HG03520 (cell line): ENCODE data around the gene SMU1.

Source experiments
- ATAC-seq: cut with Tn5 transposase; IDR thresholded peaks from one replicate; pipeline ENCODE4 v1.9.1; 2021; ENCODE audit warnings: mild to moderate bottlenecking, moderate library complexity; ENCODE audit not compliant: unreplicated experiment

The SMU1 gene

DNA sequence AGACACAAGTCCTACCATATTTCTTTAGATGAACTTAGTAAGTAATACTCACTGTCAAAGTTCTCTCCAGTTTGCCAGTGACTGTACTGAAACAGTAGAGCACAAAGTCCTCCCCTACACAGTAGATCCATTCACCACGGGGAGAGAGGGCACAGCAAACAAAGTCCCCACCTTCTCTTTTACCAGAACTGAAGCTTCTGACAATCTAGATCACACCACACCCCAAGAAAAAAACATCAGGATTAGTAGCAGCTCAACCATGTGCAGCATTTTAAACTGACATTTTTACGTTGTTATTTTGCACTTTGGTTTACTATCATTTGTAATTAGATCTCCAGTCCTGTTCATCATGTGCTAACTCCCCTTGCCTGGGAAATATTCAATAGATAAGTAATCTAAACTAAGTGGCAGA is 28.4 kb downstream of the SMU1 start:
- no peak for ATAC-seq

GRCh38 chr9:33046061-33046460 is 30.4 kb downstream of the SMU1 start:
- no peak for ATAC-seq

DNA sequence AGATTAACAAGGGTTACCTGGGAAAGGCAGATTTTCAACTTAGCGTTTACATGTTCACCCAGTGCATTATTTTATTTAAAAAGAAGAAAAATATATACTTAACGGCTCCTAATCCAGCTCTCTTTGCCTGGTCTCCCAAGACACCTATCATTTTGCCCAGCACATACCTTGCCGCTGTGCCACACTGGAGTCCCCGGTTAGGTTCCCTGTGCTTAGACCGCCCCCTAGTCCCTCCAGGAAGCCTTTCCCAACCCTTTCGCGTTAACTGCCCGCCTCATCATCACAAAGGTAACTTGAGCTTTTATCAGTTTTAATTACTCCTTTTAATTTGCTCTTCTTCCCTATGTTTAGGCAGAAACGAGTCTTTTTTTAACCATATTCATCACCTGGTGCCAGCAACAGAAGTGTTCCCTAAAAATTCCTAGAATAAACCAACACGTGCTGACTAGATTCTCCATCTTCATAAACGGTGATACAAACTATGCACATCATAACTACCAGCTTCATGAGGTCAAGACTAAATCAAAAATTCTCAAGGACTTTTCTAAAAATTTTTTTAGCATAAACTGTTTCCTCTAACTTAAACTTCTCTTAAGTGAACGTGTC is 31.7 kb downstream of the SMU1 start:
- ATAC-seq, result no peak

- ATAC-seq, result peak; percentile 74
These were observed 32.3 kb downstream of the SMU1 start for GRCh38 chr9:33044162-33044673.

DNA sequence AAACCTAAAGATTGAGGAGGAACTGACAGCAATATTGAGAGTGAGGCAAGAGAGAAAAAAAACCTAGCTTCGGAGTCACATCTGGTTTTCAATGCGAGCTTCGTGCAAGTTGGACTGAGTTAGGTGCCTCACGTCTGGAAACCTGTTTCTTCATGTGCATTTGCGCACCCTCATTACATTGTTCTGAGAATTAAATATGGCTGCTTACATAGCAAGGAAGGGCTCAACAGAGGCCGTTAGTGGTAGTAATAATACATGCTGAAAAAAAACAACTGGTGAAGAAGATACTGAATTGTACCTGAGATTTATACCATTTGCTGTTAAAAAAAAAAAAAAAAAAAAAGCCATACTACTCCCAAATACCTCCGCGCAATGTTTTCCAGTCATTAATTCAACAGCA is 32.8 kb downstream of the SMU1 start:
- no peak for ATAC-seq

DNA sequence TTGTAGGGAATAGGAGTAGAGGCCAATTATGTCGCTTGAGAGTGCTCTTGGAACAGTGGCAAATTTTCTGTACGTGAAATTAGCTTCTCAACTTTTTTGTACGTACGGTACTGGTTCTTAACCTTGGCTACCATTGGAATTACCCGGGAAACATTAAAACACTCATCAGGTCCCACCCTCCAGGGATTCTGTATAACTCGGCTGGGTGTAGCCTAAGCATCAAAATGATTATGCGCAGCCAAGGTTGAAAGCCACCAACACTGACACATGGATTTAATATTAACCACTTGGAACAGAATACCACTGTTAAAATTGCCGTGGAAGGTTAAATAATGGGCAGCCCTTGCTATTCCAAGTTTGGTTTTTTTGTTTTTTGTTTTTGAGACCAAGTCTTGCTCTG is 34.0 kb downstream of the SMU1 start:
- no peak for ATAC-seq

DNA sequence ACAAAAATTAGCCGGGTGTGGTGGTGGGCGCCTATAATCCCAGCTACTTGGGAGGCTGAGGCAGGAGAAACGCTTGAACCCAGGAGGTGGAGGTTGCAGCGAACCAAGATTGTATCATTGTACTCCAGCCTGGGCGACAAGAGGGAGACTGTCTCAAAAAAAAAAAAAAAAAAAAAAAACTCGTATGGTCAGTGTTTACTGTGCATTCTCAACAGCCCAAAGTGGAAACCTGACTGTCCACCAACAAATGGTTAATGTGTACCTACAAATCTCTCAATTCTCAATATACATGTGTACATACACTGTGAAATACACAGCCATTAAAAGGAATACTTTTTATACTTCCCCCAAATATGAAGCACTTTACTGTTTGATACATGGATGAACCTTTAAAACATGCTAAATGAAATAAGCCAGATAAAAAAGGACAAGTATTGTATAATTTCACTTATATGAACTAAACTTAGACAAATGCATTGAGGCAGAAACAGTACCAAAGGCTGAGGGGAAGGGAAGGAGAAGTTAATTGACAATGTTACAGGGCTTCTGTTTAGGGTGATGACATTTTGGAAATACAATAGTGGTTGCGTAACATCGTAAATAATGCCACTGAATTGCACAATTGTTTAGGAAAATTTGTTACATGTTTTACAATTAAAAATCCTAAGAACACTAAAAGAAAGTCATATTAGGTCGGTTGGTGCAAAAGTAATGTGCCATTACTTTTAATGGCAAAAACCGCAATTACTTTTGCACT is 34.9 kb downstream of the SMU1 start:
- no peak for ATAC-seq

- no peak for ATAC-seq
These were observed 35.6 kb downstream of the SMU1 start for GRCh38 chr9:33040792-33041431.

- ATAC-seq, result no peak
These were observed 43.6 kb downstream of the SMU1 start for GRCh38 chr9:33032865-33033264.

DNA sequence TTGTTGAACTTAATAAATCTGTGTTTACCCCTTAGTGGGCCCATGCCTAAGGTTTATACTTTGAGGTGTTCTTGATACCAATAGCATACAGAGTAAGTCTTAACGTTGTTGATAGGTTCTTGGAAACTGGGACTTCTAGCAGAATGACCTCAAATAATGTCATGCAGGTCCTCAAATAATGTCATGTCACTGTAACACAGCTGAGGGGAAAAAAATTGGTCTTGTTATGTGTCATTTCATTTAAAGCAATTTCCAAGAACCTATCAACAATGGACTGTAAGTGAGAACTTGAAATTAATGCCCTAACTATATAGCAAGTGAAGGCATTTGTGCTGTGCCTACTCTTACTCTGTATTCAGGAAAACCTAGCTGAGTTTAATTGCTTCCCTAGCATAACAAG is 44.2 kb downstream of the SMU1 start:
- ATAC-seq, result no peak

DNA sequence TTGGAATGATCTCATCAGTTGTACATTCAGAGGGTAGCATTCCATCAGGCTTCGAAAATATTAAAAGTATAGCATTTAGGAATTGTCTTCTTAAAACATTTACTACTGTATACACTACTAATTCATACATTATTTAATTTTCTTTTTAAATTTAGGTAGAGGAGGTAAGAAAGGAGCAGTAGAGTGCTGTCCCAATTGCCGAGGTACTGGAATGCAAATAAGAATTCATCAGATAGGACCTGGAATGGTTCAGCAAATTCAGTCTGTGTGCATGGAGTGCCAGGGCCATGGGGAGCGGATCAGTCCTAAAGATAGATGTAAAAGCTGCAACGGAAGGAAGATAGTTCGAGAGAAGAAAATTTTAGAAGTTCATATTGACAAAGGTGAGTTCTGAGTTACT is 46.2 kb downstream of the SMU1 start:
- no peak for ATAC-seq

- no peak for ATAC-seq
These were observed 47.2 kb downstream of the SMU1 start for GRCh38 chr9:33029231-33029786.

DNA sequence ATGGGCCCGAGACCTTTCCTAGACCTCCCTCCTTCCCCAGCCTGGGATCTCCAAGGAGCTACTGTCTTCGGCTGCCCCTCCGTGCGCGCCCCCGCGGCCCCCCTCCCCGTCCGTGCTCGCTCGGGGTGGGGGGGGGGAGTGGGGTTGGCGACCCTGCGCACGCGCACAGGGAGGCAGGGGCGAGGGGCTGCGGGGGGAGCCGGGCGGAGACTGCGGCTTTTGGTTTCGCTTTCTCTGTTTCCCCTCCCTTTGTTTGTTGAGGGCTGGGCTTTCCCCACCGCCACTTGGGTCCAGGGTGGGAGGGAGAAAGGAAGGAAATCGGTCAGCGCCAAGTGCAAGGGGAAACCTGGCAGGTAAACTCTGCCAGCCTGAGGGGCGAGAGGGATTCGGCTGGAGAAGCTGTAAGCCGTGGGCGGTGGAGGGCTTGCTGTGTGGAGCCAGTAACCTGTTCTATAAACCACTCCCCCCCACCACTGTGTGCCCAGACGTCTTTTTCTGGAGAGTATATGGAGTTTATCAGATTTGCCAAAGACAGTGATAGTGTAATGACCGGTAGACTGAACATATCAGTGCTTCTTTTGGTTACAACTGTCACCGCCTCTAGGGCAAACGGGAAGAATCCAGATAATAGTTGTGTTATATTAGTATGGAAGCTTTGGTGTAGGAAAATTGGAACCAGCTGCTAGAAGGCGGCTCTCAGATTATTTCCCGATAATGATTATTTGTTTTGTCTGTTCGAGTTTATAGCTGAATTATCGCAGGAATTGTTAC is 50.7 kb downstream of the SMU1 start:
- ATAC-seq, result peak; percentile 25

- ATAC-seq, result peak; percentile 86
These were observed 51.4 kb downstream of the SMU1 start, which contains the start of gene DNAJA1 for GRCh38 chr9:33024966-33025571. TSS of gene DNAJA1 (plus strand) at chr9:33025273. CDS start at chr9:33026485, 1,212 bp downstream.

- peak; percentile 7 for ATAC-seq
These were observed 52.1 kb downstream of the SMU1 start for GRCh38 chr9:33024126-33024965.

DNA sequence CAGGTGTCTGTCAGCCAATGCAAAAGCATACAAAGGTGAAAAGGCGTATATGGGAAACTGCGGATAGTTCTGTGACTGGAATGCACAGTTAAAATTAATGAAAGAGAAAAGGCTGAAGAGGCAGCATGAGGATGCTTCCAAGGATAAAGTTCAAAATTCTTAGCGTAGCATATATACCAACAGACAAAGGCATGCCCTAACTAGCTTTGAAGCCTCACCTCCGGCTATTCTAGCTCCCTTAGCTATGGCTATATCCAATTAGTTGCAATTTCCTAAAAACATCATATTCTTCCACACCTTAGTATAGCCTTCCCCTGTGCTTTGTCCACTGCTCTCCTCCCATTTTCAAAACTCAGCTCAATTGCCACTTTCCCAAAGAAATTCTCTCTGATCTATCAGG is 52.8 kb downstream of the SMU1 start:
- no peak for ATAC-seq

- no peak for ATAC-seq
These were observed 53.7 kb downstream of the SMU1 start for GRCh38 chr9:33022755-33023154.

- ATAC-seq, result no peak
These were observed 54.2 kb downstream of the SMU1 start for GRCh38 chr9:33022303-33022702.

DNA sequence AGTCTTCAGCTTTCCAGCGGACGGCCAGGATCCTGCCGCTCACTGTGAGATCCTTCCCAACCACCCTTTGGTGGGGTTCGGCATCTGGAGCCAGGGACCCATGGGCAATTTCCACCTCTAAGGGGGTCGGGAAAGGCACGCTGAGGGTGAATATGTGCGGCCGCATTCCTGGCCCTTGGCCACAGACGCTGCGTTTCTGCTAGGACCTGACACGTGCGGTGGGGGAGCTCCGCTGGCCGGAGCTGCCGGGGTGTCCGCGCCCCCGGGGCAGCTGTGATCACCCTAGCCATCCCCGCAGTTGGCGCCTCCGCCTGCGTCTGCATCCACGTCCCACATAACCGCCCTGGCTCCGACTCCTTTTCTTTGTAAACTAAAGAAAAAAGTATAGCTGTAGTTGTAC is 56.7 kb downstream of the SMU1 start:
- ATAC-seq, result no peak
